ENCODE measurements around the gene CAMTA1.

Gene CAMTA1

DNA sequence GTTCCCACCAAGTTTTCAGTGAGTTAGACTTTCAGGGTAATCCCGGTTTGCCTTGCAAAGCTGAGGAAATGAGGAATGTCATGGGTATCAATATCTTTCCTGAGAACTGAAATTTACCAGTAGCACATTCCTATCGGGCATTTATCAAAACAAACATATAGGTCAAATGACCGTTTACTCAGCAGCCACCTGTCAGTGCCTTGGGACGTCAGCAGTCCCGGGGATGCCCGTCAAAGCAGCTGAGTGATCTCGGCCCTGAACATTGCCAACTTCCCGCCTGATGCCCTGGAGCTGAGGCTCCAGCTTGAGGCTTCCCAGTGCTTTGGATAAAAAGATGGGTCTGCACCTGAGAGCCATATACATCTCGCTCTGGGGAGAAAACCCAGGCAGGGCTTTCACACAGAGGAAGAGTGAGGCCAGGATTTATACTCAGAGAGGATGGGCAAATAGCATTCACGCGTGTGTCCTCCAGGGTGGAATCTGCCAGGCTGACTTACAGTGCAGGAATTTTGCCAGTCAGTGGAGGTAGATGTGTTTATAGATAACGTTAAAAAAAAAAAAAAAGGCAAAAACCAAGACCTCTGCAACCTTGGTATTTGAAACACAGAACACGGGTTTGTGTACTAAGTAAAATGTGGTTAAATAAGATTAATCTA lies 550.1 kb downstream of the CAMTA1 start:
- DNase-seq = no peak

DNA sequence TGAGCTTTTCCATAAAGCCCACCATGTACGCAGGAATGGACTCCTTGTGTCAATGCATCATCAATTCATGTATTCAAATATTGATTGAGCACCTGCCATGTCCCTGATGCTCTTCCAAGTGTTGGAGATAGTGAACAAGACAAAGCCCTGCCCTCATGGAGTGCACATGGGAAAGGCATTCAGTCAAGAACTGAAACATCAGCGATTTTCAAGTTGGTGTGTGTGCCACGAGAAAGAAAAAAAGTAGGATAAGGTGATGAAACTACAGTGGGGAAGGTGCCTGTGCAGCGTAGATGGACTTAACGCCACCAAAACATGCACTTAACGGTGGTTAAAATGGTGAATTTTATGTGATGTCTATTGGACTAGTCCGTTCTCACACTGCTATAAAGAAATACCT lies 553.2 kb downstream of the CAMTA1 start:
- no peak for DNase-seq

DNA sequence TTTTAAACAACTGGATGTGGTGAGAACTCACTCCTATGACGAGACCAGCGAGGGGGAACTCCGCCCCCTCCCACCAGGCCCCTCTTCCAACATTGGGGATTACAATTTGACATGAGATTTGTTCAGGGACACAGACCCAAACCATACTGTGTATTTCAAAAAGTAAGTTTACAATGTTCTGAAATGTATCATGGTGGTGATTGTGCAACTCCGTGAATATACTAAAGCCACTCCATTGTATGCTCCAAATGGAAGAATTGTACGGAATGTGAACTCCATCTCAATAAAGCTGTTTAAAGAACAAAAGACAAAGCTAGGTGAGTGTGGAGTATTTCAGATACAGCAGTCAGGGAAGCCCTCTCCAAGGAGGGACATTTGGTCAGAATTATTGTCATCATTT lies 553.8 kb downstream of the CAMTA1 start:
- DNase-seq = no peak

DNA sequence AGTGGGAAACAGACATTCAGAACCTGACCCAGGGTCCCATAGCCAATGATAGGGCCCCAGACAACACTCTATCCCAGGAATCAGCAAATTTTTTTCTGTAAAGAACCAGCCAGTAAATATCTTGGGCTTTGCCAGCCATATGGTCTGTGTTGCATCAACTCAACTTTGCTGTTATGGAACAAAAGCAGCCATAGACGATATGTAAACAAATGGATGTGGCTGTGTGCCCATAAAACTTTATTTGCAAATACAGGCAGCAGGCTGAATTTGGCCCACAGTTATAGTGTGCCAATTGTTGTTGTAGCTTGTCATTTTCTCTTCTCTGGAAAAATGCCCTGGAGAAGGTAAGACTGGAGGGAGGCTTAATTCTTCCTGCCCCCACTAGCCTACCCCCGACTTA lies 554.7 kb downstream of the CAMTA1 start:
- no peak for DNase-seq

DNA sequence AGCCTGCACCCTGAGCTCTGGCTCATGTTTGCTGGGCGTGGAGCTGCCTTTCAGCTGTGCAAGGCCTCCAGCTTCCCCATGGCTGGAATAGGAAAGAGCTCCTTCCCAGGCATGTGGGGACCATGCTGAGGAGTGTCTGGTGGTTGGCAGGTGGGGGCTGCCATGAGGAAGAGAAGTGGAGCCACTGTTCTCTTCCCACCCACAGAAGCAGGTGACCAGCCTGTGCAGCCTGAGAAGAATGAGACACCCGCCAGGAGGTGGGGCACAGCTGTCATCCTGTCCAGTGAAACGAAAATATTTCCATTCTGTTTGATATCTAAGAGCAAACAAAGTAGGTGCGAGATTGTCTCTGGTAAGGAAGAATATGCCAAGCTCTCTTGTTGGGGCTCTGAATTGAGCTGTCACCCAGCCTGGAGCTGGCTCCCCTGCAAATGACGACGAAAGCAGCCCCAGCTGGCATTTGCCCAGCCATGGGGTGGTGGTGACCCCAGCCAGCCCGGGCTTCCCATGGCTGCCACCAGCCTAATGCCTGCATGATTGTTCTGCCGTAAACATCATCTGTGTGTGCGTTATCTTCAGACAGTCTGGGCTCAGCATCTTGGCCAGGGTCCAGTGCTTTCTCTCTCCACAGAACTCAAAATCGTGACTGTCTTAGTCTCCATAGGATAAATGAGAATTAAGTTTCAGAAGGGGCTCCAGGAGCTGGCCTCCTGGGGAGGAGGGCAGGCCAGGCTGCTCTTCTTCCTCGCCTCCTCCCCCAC lies 556.1 kb downstream of the CAMTA1 start:
- no peak for DNase-seq

DNA sequence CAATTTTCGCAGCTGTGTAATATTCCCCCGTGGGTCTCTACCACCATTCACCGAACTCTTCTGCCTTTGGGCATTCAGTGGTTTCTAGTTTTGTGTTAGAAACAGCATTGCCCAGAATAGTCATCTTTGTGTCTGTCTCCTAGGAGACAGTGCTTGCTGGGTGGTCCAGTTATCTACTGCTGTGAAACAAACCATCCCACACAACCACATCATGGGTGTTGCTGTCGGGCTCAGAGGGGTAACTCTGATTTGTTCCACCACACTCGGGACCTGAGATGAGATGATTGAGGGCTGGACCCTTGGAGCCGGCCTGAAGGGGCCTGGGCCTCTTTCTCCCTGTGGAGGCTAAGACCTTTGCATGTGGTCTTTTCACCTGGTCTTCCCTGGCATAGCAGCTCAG lies 558.6 kb downstream of the CAMTA1 start:
- DNase-seq = no peak

DNA sequence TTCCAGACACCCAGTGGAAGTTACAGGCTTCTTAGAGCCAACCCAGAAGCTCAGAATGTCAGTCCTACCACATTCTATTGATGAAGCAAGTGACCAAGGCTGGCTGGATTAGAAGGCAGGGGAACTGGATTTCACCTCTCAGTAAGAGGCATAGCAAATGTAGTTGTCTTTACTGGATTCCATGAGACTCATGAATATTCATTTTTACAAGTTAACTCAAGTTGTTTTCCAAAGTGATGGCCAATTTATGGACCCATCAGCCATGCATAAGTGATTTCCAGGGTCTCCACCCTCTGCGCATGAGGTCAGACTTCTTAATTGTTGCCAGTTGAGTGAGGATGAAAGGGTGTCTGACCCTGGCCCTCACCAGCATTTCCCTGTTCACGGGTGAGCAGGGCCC lies 559.0 kb downstream of the CAMTA1 start:
- DNase-seq = no peak

DNA sequence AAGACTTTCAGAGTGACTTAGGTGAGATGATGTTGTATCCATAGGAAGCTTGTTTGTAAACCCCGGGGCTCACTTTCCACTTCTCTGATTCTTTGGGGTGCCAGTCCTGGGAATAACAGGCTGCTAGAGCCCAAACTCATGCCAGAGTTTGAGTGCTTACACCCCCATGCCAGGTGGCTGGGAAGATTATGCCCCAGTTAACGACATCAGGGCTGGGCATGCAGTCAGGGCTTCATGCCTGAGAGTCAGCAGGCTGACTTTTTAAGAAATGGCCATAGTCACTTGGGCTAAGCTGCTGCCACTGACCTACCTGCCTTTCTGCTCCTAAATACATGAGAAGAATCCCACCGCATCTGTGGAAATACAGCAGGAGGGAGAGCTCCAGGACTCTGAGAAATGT lies 560.3 kb downstream of the CAMTA1 start:
- no peak for DNase-seq

DNA sequence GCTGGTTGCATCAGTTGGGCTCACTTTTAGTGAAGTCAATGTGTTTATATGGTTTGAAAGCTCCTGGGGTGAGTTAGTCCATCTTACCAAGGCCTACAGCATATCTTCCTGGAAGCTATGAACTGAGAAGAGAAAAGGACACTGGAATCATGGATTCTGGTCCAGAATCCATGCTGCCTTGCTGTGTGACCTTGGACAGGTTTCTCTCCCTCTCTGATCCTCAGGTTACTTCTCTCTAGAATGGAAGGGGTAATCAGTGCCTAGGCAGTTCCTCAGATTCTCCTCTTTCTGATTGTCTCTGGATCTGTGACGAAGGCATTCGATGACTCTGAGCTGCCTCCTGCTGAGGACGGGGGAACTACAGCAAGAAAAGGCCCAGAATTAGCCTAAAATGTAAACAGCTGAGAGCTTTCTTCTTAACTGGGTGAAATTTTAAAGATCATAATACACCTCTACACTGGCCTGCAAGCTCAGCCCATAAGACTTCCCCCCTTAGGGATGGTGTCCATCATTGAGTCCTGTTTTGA lies 560.9 kb downstream of the CAMTA1 start:
- no peak for DNase-seq

DNA sequence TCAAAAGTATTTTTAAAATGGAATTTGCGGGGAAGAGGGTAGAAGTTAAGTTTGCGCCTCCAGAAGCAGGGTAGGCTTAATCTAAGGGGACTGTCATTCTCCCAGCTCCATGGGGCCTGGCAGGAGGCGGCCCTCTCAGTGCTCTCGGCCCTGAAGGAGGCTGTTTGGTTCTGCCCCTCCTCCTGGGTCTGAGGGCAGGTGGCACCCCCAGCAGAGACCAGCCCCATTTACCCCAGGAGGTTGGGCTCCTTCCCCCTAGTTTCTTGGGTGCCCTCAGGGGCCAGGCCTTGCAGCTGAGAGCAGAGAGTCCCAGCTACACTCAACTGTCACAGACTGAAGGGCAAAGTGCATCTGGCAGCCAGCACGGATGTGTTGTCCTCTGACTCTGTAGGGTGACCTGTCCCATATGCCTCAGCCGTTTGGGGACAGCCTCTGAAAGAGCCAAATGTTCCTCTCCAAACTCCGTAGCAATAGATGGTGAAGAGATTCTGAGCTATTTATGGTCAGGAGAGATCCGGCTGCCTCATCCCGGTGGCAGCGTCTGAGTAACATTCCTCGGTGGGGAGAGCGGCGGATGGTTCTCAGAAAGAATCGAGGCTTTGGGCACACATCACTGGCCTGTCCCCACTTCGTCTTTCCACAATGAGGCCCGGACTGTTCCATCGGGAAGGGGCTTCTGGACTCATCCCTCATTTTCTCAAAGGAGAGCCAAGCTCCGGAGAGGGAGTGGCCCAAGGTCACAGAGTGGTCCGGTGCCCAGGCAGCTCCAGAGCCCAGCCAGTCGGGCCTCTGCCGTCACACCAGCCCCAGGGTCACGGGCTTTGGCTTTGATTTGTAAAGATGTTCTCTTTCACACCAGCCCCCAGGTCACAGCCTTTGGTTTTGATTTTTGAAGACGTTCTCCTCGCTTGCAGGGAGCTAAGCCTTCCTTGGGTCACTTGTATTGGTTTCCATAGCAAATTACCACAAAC lies 561.6 kb downstream of the CAMTA1 start:
- no peak for DNase-seq

DNA sequence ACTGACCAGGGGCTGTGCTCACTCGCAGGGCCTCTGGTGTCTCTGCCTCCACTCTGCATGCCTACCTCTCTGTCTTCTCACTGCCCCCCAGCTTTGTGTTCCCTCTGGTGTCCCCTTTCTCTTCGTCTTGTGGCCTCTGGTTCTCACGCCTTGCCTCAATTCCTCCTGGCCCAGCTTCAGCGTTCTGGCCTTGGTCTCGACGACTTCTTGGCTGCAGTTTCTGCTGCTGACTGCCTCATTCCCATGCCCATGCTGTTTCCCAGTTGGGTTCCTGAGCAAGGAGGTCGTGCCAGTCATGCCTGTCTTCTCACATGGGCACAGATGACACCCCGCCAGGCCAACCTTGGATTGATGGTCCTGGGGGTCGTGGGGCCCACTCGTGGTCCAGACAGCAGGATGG lies 562.8 kb downstream of the CAMTA1 start:
- DNase-seq = no peak

DNA sequence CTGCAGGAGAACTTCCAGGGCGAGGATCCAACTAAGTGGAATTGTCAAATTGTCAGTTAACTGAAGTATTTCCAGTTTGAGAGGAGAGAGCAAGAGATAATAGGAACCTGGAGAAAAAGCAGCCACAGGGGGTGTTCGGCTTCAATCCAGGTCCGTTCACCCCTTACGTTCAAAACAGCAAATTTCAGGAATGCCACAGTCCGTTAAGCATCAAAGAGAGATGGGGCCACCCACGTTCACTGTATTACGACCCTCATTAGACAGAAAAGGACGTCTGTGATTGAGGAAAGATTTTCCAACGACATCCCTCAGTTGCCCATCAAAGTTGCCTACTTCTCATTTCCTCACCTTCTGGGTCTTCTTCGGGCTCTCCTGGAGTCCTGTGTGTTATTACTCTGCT lies 563.3 kb downstream of the CAMTA1 start:
- no peak for DNase-seq

DNA sequence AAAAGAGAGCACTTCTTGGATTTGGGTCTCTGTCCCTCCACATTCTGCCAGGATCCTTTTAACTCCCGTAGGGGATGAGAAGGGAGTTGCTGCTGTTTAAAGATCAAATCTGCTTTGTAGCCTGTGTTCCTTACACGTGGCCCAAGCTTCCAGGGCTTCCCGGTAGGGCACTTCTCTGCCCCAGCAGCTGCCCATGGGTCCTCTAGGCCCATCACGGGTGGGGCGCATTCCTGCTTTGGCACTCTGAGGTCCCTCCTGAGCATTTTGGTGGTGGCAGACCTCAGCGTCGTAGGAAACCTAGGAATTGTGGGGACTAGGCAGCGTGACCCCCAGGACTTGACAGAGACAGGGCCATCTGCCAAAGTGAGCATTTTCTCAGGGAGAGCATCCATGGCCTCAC lies 565.5 kb downstream of the CAMTA1 start:
- DNase-seq = no peak

DNA sequence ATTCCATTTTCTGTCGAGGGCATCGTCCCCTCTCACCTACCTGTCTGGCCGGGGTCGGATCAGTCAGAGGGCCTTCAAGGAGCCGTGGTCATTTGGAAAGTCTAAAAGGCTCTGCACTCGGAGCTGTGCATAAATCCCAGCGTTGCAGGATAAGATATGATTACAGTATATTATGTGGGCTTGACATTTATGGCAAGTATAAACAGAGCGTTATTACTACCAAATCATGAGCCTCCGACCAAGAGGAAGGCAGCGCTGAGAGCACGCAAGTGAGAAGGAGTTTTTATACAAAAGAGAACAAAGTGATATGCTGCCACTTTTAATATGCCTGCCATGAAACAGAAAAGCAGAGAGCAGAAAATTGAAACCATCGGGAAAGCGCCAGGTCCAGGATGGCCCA lies 566.4 kb downstream of the CAMTA1 start:
- no peak for DNase-seq

DNA sequence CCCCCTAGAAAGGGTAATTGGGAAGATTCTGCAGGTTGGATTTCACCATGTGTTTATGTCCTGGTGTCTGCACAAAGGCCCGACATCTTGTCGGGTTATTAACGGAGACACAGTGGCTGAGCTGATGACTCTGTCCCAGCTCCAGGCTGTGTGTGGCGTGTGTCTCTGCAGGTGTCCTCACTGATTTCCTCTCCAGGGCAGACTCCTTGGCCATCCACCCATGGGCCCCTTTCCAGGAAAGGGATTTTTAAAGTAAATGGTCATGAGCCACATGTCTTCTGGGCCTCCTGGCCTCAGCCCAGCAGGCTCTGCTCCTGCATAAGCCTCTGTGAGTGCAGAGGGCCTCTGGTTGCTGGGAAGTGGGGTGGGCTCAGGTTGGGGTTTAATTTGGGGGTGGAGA lies 567.1 kb downstream of the CAMTA1 start:
- no peak for DNase-seq

DNA sequence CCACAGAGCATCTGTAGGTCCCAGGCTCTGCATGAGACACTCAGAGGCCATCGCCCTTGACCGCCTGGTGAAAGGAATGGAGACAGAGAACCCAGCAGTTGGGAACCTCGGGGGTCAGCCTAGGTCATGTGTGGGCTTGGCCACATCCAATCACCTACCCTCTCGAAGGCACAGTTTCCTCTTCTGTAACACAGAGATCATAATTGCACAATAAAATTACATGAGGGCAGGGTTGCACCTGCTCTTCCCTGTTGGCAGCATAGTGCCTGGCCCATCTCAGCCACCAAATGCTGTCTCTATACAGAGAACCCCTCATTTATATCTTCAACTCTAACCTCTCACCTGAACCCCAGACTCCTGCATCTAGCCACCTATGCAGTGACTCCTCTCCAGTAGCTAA lies 567.7 kb downstream of the CAMTA1 start:
- DNase-seq = no peak

DNA sequence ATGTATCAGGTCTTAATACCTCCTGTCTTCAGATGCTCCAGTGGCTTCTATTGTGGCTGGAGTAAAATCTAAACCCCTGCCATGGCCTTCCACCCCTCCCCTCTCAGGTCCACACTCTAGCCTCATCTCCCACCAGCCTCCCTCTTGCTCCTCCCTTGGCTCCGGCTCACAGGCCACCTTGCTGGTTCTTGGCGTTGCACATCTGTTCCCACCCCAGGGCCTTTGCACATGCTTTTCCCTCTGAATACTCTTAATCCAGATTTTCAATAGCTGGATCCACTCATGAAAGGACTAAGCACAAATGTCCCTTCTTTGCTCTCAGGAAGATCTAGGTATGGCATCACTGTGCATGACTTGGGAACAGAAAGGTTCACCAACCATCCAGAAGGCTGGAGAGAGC lies 570.4 kb downstream of the CAMTA1 start:
- no peak for DNase-seq

DNA sequence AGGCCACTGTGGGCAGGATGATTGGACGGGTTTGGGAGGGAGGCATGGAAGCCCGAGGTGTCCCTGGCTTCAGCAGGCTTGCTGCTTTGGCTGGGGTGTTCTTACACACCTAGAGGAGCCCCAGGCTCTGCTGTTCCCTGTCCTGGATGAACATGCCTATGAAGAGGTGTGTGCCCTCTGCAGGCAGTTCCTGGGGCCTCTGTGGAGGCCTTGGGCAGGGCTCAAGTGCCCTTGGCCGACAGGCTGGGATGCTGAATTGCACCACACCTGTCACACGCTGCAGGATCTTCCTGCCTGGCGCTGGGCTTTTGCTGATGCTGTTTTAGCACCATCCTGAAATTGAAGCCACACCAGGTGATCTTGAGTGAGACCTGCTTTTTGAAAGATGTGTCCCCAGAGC lies 570.8 kb downstream of the CAMTA1 start:
- DNase-seq = no peak

DNA sequence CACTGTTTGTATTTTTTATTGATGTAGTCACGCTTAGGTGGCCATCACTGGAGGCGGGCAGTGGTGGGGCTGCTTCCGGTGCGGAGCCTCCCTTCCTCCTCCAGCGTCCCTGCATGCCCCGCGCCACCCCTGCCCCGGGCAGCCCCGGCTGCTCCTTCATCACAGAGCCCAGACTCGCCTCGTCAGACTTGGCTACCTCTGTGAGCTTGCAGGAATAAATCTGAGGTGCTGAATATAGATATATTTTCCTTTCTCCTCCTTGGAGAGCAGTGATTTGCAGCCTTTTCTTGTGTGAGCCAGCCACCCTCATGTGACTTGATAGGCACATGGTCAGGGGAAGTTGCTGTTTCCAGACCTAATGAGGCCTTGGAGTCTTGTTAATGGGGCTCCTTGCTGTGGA lies 573.2 kb downstream of the CAMTA1 start:
- no peak for DNase-seq

DNA sequence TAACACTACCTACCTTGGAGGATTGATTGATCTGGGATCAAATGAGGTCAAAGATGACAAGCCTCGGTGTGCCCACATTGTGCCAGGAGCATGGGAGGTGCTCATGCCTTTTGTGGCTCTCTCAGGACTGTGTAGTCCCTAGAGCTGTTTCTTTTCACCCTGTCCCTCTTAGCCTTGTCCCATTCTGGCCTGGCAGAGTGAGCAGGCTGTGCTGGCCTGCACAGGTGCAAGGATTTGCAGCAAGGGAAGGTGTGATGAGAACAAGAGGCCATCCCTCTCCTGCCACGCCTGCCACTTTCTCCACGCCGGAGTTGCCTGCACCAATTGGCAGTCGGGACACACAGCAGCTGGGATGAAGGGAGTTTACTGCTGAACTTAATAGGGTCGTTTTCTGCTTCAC lies 575.3 kb downstream of the CAMTA1 start:
- DNase-seq = no peak

DNA sequence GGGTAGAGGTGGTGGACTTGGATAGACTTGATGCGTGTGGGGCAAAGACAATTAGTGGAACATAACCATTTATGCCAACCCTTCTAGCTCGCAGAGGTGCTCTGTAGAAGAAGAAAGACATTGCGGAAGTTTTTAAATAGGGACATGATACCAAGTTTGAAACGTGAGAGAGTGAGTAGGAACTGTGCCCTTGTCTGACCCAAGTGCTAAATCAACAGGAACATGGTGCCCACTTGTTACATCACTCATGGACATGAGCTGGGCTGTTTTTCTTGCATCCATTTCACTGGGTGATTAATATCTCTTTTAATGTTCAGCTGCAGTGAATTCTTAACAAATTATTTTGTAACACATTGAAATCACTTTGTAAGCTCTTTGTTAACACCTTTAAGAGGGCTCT lies 577.7 kb downstream of the CAMTA1 start:
- no peak for DNase-seq

DNA sequence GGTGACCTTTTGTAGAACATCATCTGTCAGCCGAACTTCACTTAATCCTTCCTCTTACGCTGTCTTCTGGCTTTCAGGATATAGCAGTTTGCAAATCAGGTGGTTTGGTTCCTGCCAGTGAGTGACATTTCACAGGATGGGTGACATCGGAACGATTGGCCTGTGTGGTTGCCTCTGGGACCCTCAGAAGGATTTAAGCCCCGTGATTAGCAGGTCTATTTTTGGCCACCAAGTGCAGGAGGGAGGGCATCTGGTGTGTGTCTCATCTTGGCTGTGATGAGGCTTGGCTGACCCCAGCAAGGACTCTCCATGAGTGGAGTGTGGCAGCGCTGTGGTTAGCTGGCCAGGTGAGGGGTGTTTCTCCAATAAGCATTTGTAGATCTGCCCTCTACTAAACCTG lies 578.2 kb downstream of the CAMTA1 start:
- no peak for DNase-seq

DNA sequence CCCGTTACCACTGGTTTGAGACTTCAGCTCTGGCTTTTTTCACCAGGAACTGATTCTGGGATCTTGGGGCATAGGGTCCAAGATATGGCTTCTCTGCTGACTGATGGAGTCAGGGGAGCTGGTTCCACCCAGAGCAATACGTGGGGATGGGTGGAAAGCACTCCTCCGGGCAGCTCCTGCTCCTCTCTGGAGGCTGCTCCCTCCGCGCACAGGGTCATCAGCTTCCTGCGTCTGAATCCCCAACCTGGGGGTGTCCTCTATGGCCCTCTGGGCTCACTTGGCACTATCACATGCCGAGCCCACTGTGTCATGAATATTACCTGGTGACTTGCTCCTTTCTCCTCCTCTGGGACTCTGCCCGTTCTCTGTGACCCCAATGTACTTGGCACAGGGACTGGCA lies 580.5 kb downstream of the CAMTA1 start:
- no peak for DNase-seq

Data from NCI-H1436 (cell line).